ENCODE measurements around the gene CLCNKA. TPM values are rescaled to one million over a fixed set of nuclear protein-coding genes. Genes with fewer than 3 reads are reported as not detected.

CLCNKA gene
- total RNA-seq, 1 donor from 2014 or later: not detected

DNA sequence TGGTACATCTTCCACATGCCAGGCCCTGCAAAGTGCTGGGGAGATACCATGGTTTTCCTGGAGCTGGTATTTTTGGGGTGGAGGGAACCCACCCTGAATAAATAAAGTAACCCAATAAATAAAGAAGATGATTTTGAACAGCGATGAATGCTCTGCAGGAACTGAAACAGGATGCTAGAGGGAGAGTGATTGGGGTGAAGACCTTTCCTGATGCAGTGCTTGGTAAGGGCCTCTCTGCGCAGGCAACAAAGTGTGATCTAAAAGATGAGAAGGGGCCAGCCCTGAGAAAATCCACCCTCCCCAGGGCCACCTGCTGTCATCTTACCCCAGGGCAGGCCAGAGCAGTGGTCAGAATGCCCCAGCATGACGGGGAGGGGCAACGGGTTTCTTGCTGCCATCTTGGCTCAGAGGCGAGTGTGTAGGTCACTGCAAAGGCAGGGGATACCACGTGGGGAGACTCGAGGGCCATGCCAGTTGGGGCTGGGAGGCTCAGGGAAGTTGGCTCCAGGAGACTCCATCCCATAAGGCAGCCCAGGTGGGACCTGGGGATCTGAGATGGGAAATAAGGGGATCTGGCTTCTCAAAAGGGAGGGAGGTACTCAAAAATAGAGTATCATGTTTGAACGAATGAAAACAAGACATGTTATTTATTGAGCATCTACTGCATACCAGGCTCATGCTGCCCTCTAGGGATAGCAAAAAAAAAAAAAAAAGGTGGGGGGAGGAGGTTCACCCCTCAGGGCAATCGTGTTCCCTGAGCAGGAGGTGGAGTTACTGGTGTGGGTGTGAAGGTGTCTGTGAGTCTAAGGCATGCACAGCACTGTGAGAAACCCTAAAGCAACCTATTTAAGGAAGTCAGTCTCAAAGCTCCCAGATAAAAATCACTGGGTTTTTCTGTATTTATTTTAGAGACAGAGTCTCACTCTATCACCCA, 15.0 kb upstream of the CLCNKA start:
- no peak for DNase-seq
- H3K36me3 Mint-ChIP-seq (ENCODE audit: low read depth): no peaks in the 10 kb centered on the region
- no peaks in the 10 kb centered on the region for H3K9me3 Mint-ChIP-seq
- no peak overlapping the region for H3K4me3 Mint-ChIP-seq
- intact Hi-C loops (cut with micrococcal nuclease): loop anchor here (1.0 kb wide), 2 partner anchors 192 to 215 kb away; no protein-coding TSS in a partner anchor
- peaks cover 17% of the 10 kb centered on the region for H3K4me1 Mint-ChIP-seq
- H3K27me3 Mint-ChIP-seq: no peaks in the 10 kb centered on the region
- H3K27ac Mint-ChIP-seq: peak overlapping the region; percentile 2

DNA sequence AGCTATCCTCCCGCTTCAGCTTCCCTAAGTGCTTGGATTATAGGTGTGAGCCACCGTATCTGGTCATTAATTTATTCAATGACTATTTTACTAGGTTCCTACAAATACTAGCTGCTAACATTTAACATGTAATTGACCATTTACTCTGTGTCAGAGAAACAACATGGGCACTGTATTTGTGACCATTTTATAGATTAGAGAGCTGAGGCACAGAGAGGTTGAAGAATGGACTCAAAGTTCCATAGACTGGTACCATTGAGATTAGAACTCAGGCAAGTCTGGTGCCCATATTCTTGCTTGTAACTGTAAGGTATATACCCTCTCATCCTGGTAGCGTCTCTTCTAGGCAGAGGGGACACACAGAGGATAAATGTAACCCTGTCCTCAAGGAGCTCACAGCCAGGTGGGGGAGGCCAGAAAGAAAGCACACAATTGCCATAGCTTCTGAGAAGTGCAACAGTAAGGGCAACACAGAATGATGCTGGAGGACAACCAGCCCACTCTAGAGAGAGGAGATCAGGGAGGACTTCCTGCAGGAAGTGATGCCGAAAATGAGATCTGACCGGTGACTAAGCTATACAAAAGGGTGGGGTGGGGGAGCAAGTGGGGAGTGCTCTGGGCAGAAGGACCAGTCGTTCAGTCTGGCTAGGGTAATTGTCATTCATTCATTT, 14.0 kb upstream of the CLCNKA start:
- Mint-ChIP-seq H3K4me1 (peaks cover 18% of the 10 kb centered on the region), H3K9me3 (no peaks in the 10 kb centered on the region), H3K4me3 (no peak overlapping the region), H3K27me3 (no peaks in the 10 kb centered on the region), H3K27ac (no peak overlapping the region), H3K36me3 (ENCODE audit: low read depth) (no peaks in the 10 kb centered on the region)
- no peak for DNase-seq
- intact Hi-C loops (cut with micrococcal nuclease): loop anchor here (1.0 kb wide), 2 partner anchors 193 to 216 kb away; no protein-coding TSS in a partner anchor

DNA sequence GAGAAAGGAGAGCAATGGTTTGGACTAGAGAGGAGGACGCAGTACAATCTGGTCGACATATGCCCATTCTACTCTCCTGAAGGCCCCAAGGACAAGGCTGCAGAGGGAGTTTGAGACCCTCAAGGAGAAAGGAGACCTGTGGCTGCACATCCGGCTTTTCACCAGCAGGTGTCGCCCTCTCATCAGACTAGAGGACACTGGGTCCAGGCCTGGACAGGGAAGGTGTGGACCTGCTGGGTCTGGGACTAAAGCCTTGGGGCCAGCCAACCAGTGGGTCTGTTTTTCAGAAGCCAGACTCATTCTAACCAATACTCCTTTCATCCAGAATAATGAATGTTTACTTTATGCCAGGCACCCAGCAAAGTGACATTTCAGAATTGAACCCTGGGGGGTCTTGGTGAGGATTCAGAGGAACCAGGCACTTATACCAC, 12.8 kb upstream of the CLCNKA start:
- H3K4me3 Mint-ChIP-seq: no peak overlapping the region
- DNase-seq: peak; percentile 93
- H3K4me1 Mint-ChIP-seq: peaks cover 25% of the 10 kb centered on the region
- no peaks in the 10 kb centered on the region for H3K9me3 Mint-ChIP-seq
- H3K36me3 Mint-ChIP-seq (ENCODE audit: low read depth): no peaks in the 10 kb centered on the region
- no peaks in the 10 kb centered on the region for H3K27me3 Mint-ChIP-seq
- intact Hi-C loops (cut with micrococcal nuclease): loop anchor here (1.0 kb wide), 1 partner anchor 47 kb away; no protein-coding TSS in a partner anchor
- no peak overlapping the region for H3K27ac Mint-ChIP-seq

DNA sequence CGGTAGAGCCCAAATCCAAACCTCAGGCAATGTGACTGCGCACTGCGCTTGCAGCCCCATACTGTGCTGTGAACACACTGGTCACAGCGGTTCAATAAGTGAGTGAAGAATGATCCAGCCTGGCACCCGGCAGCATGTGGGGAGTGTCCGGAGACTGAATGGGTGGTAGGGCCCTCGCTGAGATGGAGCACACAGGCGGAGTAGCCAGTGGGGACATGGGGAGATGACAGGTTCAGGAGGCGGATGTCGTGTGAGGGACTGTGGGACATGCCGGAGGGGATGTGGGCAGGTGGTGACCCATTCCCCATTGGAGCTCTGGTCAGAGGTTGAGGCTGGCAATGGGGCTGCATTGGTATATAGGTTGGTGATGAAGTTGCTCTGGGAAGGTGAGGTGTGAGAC, 12.2 kb upstream of the CLCNKA start:
- peaks cover 27% of the 10 kb centered on the region for H3K4me1 Mint-ChIP-seq
- H3K4me3 Mint-ChIP-seq: no peak overlapping the region
- H3K36me3 Mint-ChIP-seq (ENCODE audit: low read depth): no peaks in the 10 kb centered on the region
- H3K27me3 Mint-ChIP-seq: peaks cover 3% of the 10 kb centered on the region
- H3K27ac Mint-ChIP-seq: no peak overlapping the region
- H3K9me3 Mint-ChIP-seq: no peaks in the 10 kb centered on the region
- no peak for DNase-seq
- intact Hi-C loops (cut with micrococcal nuclease): loop anchor here (1.0 kb wide), 1 partner anchor 47 kb away; no protein-coding TSS in a partner anchor

DNA sequence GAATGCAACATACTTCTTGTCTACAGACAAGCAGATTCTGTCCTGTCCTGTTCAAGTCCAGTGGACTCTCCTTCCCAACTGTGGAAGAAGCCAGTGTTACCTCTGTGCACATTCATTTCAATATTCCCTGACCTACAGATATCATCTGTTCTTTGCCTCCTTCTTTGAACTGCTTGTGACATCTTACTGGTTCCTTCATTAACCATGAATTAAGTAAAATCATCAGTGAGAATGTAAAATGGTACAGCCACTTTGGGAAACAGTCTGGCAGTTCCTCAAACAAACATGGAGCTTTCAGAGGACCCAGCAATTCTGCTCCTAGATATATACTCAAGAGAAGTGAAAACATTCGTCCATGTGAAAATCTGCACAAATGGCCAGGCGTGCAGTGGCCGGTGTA, 11.0 kb upstream of the CLCNKA start:
- Mint-ChIP-seq H3K9me3 (no peaks in the 10 kb centered on the region), H3K4me1 (peaks cover 27% of the 10 kb centered on the region), H3K27me3 (peaks cover 3% of the 10 kb centered on the region), H3K27ac (no peak overlapping the region), H3K4me3 (no peak overlapping the region), H3K36me3 (ENCODE audit: low read depth) (no peaks in the 10 kb centered on the region)
- DNase-seq: no peak
- intact Hi-C loops (cut with micrococcal nuclease): no loop called here

DNA sequence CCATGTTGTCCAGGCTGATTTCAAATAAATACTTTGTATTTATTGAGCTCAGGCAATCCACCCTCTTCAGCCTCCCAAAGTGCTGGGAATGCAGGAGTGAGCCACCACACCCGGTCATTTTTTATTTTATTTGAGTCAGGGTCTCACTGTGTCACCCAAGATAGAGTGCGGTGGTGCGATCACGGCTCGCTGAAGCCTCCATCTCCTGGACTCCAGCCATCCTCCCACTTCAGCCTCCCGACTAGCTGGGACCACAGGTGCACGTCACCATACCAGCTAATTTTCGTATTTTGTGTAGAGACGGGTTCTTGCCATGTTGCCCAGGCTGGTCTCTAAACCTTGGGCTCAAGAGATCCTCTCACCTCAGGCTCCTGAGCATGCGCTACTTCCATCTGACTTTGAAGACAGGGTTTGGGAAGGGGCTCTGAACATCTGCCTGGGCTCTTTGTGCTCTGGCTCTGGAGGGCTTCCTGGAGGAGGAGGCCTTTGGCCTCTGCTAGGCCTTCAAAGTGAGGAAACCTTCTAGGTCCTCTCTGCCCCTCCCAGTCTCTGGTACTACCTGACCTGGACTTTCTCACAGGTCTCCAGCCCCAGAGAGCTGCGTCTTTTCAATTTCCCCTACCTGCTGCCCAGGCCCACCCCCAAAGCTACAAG, 9.8 kb upstream of the CLCNKA start:
- Mint-ChIP-seq H3K4me1 (peaks cover 17% of the 10 kb centered on the region), H3K9me3 (no peaks in the 10 kb centered on the region), H3K4me3 (peak overlapping the region; percentile 49), H3K36me3 (ENCODE audit: low read depth) (no peaks in the 10 kb centered on the region), H3K27me3 (peaks cover 3% of the 10 kb centered on the region), H3K27ac (no peak overlapping the region)
- intact Hi-C loops (cut with micrococcal nuclease): no loop called here
- no peak for DNase-seq

DNA sequence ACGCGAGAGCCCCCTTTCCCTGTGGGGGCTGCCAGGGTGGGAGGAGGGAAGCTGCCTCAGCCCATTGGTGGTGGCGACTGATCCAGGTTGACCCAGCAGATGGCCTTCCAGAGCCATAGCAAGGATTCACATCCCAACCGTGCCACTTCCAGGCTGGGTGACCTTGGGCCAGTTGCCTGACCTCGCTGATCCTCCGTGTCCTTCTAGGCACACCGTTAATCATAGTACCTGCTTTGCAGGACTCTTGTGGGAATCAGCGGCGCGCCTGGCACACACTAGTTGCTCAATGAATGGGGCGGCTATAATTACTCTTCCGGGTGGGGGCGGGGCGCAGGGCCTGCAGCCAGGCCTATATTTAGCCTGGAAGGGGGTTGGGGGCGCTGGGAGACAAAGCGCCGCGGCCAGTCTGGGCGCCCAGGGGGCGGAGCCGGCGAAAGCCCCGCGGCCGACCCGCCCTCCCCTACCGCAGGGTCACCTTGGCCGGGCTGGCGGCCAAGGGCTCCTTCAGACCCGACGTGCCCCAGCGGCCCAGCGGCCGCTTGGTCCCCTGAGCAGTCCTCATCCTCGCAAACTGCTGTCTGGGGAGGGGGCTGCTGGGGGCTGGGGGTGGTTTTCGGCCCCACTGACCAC, 9.1 kb upstream of the CLCNKA start:
- H3K36me3 Mint-ChIP-seq (ENCODE audit: low read depth): no peaks in the 10 kb centered on the region
- no peak overlapping the region for H3K27ac Mint-ChIP-seq
- no peaks in the 10 kb centered on the region for H3K9me3 Mint-ChIP-seq
- peak; percentile 75 for DNase-seq
- peaks cover 15% of the 10 kb centered on the region for H3K4me1 Mint-ChIP-seq
- H3K27me3 Mint-ChIP-seq: peaks cover 3% of the 10 kb centered on the region
- intact Hi-C loops (cut with micrococcal nuclease): no loop called here
- peak overlapping the region; percentile 49 for H3K4me3 Mint-ChIP-seq

DNA sequence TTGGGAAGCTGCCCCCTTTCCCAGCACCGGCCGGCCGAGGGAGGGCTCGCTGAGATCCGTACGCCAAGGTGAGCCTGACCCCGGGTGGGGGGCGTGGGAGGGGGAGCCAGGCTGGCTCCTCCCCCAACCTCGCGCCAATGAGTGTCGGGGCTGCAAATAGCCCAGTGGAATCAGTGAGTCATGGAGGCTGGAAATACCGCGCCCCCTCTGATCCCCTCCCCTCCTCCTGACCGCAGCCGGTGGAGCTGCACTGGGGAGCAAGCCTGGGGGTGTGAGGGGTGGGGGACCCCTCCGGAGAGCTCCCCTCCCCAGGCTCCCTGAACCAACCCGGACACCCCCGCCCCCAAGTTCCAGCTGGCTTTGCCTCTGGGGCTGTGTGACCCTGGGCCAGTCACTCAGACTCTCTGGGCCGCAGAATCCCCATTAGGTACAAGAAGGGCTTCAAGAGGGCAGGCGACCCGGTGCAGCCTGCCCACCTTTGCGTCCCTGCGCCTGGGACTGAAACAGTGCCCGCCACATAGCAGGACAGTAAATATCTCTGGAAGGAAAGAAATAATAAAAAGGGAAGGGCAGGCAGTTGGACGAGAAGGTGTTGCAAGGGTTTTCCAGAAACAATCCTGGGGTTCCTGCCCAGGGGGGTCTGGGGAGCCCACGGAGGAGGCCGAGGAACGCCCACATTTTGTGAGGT, 8.5 kb upstream of the CLCNKA start:
- H3K4me3 Mint-ChIP-seq: peak overlapping the region; percentile 28

DNA sequence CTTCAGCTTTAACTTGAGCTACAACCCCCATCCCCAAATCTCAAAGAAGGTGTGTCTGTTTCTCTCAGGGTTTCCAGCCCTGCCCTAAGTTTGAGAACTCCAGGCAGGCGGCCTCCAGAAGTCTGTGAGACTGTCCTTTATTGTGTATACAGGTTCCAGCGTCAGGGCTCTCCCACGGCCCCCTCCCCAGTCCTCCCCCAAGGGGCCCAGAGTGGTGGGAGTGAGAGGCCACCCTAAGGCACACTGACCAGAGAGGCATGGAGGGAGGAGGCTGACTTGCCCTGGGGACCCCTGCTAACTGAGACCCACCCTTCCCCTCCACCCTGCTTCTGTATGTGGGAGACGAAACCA, 8.0 kb upstream of the CLCNKA start:
- peak overlapping the region; percentile 75 for H3K27ac Mint-ChIP-seq
- DNase-seq: no peak
- no peak overlapping the region for H3K4me3 Mint-ChIP-seq
- peaks cover 10% of the 10 kb centered on the region for H3K4me1 Mint-ChIP-seq
- intact Hi-C loops (cut with micrococcal nuclease): no loop called here
- no peaks in the 10 kb centered on the region for H3K36me3 Mint-ChIP-seq (ENCODE audit: low read depth)
- H3K9me3 Mint-ChIP-seq: no peaks in the 10 kb centered on the region
- H3K27me3 Mint-ChIP-seq: peaks cover 3% of the 10 kb centered on the region

More for the DNA sequence above, 8.5 kb upstream of the CLCNKA start:
- Mint-ChIP-seq H3K36me3 (ENCODE audit: low read depth) (no peaks in the 10 kb centered on the region), H3K27ac (peak overlapping the region; percentile 75), H3K4me1 (peaks cover 10% of the 10 kb centered on the region), H3K27me3 (peaks cover 3% of the 10 kb centered on the region), H3K9me3 (no peaks in the 10 kb centered on the region)
- DNase-seq: peak; percentile 74
- intact Hi-C loops (cut with micrococcal nuclease): no loop called here

DNA sequence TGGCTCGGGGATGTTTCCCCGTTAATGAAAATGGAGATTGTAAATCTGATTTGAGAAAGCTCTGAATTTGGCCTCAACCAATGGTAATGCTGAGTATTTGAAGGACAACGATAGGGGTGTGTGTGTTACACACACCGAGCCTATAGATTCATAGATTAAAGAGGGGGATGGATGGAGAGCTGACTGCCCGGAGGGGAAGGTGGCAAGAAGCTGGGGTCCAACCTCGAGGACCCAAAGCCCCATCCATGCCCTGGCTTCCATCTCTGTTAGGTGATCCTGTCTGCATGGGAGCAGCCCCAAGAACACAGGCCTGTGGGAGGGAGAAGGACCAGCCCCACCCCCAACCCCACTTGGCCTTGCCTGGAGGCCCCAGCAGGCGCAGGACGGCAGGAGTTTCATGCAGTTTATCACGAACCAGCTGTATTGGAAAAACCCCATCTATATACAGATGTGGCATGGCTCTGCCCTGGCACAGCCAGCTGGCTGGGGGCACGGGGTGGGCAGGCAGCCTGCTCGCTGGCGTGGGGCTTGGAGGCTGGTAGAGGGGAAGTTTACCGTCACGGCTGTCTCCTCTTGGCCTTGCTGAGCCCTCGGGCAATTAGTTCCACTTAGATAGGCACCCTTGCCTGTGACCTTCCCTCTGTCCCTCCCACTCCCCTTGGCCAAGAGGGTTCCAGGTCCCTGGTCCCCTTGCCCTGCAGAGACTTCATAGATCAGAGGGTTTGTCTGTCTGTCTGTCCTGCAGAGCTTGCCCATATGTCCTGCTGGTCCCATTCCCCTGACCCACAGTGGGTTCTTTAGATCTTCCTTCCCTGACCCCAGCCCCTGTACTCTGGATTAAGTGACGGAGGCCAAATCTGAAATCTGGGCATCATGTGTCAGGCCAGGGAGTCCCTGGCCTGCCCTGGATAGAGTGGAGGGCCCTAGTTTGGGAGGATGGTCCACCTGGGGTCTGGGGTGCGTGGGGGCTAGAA, 7.0 kb upstream of the CLCNKA start:
- Mint-ChIP-seq H3K27me3 (peaks cover 3% of the 10 kb centered on the region), H3K4me3 (peak overlapping the region; percentile 27), H3K27ac (peak overlapping the region; percentile 16), H3K9me3 (no peaks in the 10 kb centered on the region), H3K4me1 (peaks cover 10% of the 10 kb centered on the region), H3K36me3 (ENCODE audit: low read depth) (no peaks in the 10 kb centered on the region)
- intact Hi-C loops (cut with micrococcal nuclease): no loop called here
- no peak for DNase-seq

DNA sequence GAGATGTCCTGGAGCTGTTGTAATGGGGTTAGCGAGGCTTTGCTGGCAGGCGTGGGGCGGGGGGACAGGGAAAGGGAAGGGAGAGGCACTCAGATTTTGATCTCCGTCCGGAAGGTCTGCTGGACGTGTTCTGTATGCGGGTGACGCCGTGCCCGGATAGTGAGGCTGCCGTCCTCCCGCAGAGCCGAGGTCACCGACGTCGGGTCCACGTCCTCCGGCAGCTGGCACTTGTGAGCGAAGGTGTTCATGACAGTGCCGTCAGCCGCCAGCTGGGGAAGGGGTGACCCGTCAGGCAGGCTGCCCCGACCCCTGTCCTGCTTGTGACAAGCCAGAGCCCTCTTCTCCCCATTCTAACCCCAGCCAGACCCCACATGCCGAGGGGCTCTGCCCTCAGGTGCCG, 6.3 kb upstream of the CLCNKA start:
- peaks cover 3% of the 10 kb centered on the region for H3K27me3 Mint-ChIP-seq
- H3K9me3 Mint-ChIP-seq: no peaks in the 10 kb centered on the region
- intact Hi-C loops (cut with micrococcal nuclease): no loop called here

More for the DNA sequence above, 6.3 kb upstream of the CLCNKA start:
- H3K4me3 Mint-ChIP-seq: no peak overlapping the region
- H3K27ac Mint-ChIP-seq: peak overlapping the region; percentile 62
- peaks cover 10% of the 10 kb centered on the region for H3K4me1 Mint-ChIP-seq
- H3K36me3 Mint-ChIP-seq (ENCODE audit: low read depth): no peaks in the 10 kb centered on the region
- no peak for DNase-seq

Measured in activated CD4-positive, alpha-beta T cell treated with anti-CD3 and anti-CD28 coated beads, Interleukin-2, amount 10 ng/mL, durations not matched to agents 24 days and 14 days (primary cell).